Uterus (tissue), 2 donors: Measurements from ENCODE around the gene SGK1.

ENCODE experiments used
- CTCF ChIP-seq, 4 experiments: fragments of 200-600 bp in 2 of 4; fragments of 450-650 bp in 2 of 4; sonication (generic) in 2 of 4; IDR thresholded peaks; one replicate each; pipeline ENCODE4 v1.5.1; 2016 to 2019; ENCODE audit warnings: antibody characterized with exemption in 4 of 4, mild to moderate bottlenecking in 2 of 4, moderate library complexity in 1 of 4
- POLR2A ChIP-seq, 2 donors: fragments of 450-650 bp; IDR thresholded peaks; one replicate each; pipeline ENCODE4 v1.6.1; 2016; ENCODE audit warnings: antibody characterized with exemption in 2 of 2, mild to moderate bottlenecking in 1 of 2, moderate library complexity in 1 of 2

- no peak for TF ChIP-seq POLR2A (IDR thresholded peaks at IDR 0.05)
- TF ChIP-seq CTCF (IDR thresholded peaks at IDR 0.05): no peak
Measured at GRCh38 chr6:134245041-134245440, 72.9 kb downstream of the SGK1 start.
